Activated naive CD4-positive, alpha-beta T cell treated with anti-CD3 and anti-CD28 coated beads for 36 hours (primary cell): Measurements from ENCODE around the gene ATP2B3. TPM values are rescaled to one million over a fixed set of nuclear protein-coding genes. Genes with fewer than 3 reads are reported as not detected.

Source experiments
- CTCF ChIA-PET: fragments of 350-600 bp; sonication (Branson Sonifier 250); formaldehyde crosslinking; loops from one replicate; lab custom pipeline; 2021; ENCODE audit warnings: antibody characterized with exemption; lab: Charles Lee
- DNase-seq: peaks from one replicate; pipeline ENCODE4 v3.0.0-alpha.2; 2020
- H3K27ac Mint-ChIP-seq: one replicate; pipeline ENCODE4 v1.8.0; 2021; ENCODE audit warnings: mild to moderate bottlenecking, mixed read lengths
- H3K27me3 Mint-ChIP-seq: one replicate; pipeline ENCODE4 v1.8.0; 2021; ENCODE audit warnings: low read depth, mixed read lengths
- H3K36me3 Mint-ChIP-seq: one replicate; pipeline ENCODE4 v1.8.0; 2021; ENCODE audit warnings: low read depth, mixed read lengths
- H3K4me1 Mint-ChIP-seq: one replicate; pipeline ENCODE4 v1.8.0; 2021; ENCODE audit warnings: low read depth, mixed read lengths
- H3K4me3 Mint-ChIP-seq: one replicate; pipeline ENCODE4 v1.8.0; 2021; ENCODE audit warnings: mild to moderate bottlenecking, moderate library complexity, mixed read lengths
- H3K9me3 Mint-ChIP-seq: one replicate; pipeline ENCODE4 v1.8.0; 2021; ENCODE audit warnings: mixed read lengths
- intact Hi-C: fragments of 100-400 bp; cut with micrococcal nuclease; formaldehyde crosslinking; loops from one replicate; pipeline ENCODE4 v1.15.1; 2023
- total RNA-seq, 2 experiments: library from RNA; stranded (reverse); gene quantifications; one replicate each; pipeline ENCODE4 v1.2.3, GENCODE V29; 2021

Gene ATP2B3
- total RNA-seq, 2 experiments from 2014 or later = not detected

GRCh38 chrX:153500676-153501280 lies 16.7 kb upstream of the ATP2B3 start:
- no peak overlapping the region for H3K27ac Mint-ChIP-seq
- no peak for DNase-seq
- no peaks in the 10 kb centered on the region for H3K9me3 Mint-ChIP-seq
- no peaks in the 10 kb centered on the region for H3K36me3 Mint-ChIP-seq
- intact Hi-C loops = no loop called here
- H3K4me3 Mint-ChIP-seq = no peak overlapping the region
- H3K27me3 Mint-ChIP-seq = no peaks in the 10 kb centered on the region
- CTCF ChIA-PET = no interaction called here
- H3K4me1 Mint-ChIP-seq = no peaks in the 10 kb centered on the region

- intact Hi-C loops = no loop called here
- H3K27me3 Mint-ChIP-seq = no peaks in the 10 kb centered on the region
- no peaks in the 10 kb centered on the region for H3K36me3 Mint-ChIP-seq
- no peaks in the 10 kb centered on the region for H3K9me3 Mint-ChIP-seq
- H3K4me1 Mint-ChIP-seq = no peaks in the 10 kb centered on the region
- no peak for DNase-seq
- no peak overlapping the region for H3K27ac Mint-ChIP-seq
- CTCF ChIA-PET = no interaction called here
- H3K4me3 Mint-ChIP-seq = no peak overlapping the region
These were observed 15.9 kb upstream of the ATP2B3 start for GRCh38 chrX:153501530-153501929.

GRCh38 chrX:153502131-153502530 lies 15.3 kb upstream of the ATP2B3 start:
- DNase-seq = no peak
- Mint-ChIP-seq H3K4me1 (no peaks in the 10 kb centered on the region), H3K36me3 (no peaks in the 10 kb centered on the region), H3K9me3 (no peaks in the 10 kb centered on the region), H3K27me3 (no peaks in the 10 kb centered on the region), H3K4me3 (no peak overlapping the region), H3K27ac (no peak overlapping the region)
- intact Hi-C loops = no loop called here
- CTCF ChIA-PET = no interaction called here

- intact Hi-C loops = no loop called here
- Mint-ChIP-seq H3K36me3 (no peaks in the 10 kb centered on the region), H3K4me3 (no peak overlapping the region), H3K4me1 (peaks cover under 1% of the 10 kb centered on the region), H3K9me3 (no peaks in the 10 kb centered on the region), H3K27ac (no peak overlapping the region), H3K27me3 (no peaks in the 10 kb centered on the region)
- DNase-seq = no peak
- CTCF ChIA-PET = no interaction called here
These were observed 14.6 kb upstream of the ATP2B3 start for GRCh38 chrX:153502796-153503195.

- no peaks in the 10 kb centered on the region for H3K27me3 Mint-ChIP-seq
- intact Hi-C loops = no loop called here
- DNase-seq = no peak
- peaks cover 1% of the 10 kb centered on the region for H3K4me1 Mint-ChIP-seq
- H3K9me3 Mint-ChIP-seq = no peaks in the 10 kb centered on the region
- H3K36me3 Mint-ChIP-seq = no peaks in the 10 kb centered on the region
- no peak overlapping the region for H3K27ac Mint-ChIP-seq
- CTCF ChIA-PET = interaction anchor here (0.6 kb wide), 1 partner anchor 153 kb away, joined by 4 read pairs; no protein-coding TSS in a partner anchor
- no peak overlapping the region for H3K4me3 Mint-ChIP-seq
These were observed 12.9 kb upstream of the ATP2B3 start for GRCh38 chrX:153504445-153505016.

- Mint-ChIP-seq H3K4me1 (peaks cover 1% of the 10 kb centered on the region), H3K9me3 (no peaks in the 10 kb centered on the region), H3K36me3 (no peaks in the 10 kb centered on the region), H3K27me3 (no peaks in the 10 kb centered on the region), H3K27ac (no peak overlapping the region), H3K4me3 (no peak overlapping the region)
- intact Hi-C loops = no loop called here
- no peak for DNase-seq
- CTCF ChIA-PET = interaction anchor here (0.6 to 3.9 kb wide), 2 partner anchors 33 to 152 kb away, joined by 4 to 61 read pairs; partner anchors contain the start of gene HAUS7
These were observed 12.1 kb upstream of the ATP2B3 start for GRCh38 chrX:153505361-153505760.

GRCh38 chrX:153507484-153508178 lies 9.8 kb upstream of the ATP2B3 start:
- Mint-ChIP-seq H3K4me3 (no peak overlapping the region), H3K36me3 (no peaks in the 10 kb centered on the region), H3K4me1 (peaks cover 1% of the 10 kb centered on the region), H3K27ac (no peak overlapping the region), H3K27me3 (no peaks in the 10 kb centered on the region), H3K9me3 (no peaks in the 10 kb centered on the region)
- CTCF ChIA-PET = interaction anchor here (1.1 to 3.9 kb wide), 7 partner anchors 20 to 548 kb away, joined by 3 to 61 read pairs (median 4); partner anchors contain the start of gene HAUS7
- intact Hi-C loops = loop anchor here (1.0 to 2.0 kb wide), 5 partner anchors 36 to 566 kb away; no protein-coding TSS in a partner anchor
- peak; percentile 87 for DNase-seq

GRCh38 chrX:153509592-153509991 lies 7.8 kb upstream of the ATP2B3 start:
- no peak for DNase-seq
- H3K4me1 Mint-ChIP-seq = peaks cover 1% of the 10 kb centered on the region
- CTCF ChIA-PET = interaction anchor here (0.7 kb wide), 1 partner anchor 71 kb away, joined by 3 read pairs; no protein-coding TSS in a partner anchor
- intact Hi-C loops = no loop called here
- H3K36me3 Mint-ChIP-seq = no peaks in the 10 kb centered on the region
- H3K27me3 Mint-ChIP-seq = no peaks in the 10 kb centered on the region
- H3K9me3 Mint-ChIP-seq = no peaks in the 10 kb centered on the region
- H3K4me3 Mint-ChIP-seq = no peak overlapping the region
- no peak overlapping the region for H3K27ac Mint-ChIP-seq

- intact Hi-C loops = no loop called here
- DNase-seq = no peak
- Mint-ChIP-seq H3K4me1 (peaks cover 1% of the 10 kb centered on the region), H3K9me3 (no peaks in the 10 kb centered on the region), H3K4me3 (no peak overlapping the region), H3K27ac (no peak overlapping the region), H3K27me3 (no peaks in the 10 kb centered on the region), H3K36me3 (no peaks in the 10 kb centered on the region)
- CTCF ChIA-PET = interaction anchor here (1.0 to 1.4 kb wide), 2 partner anchors 55 to 478 kb away, joined by 3 read pairs; no protein-coding TSS in a partner anchor
These were observed 7.1 kb upstream of the ATP2B3 start for GRCh38 chrX:153510383-153510782.

GRCh38 chrX:153511784-153512500 lies 5.5 kb upstream of the ATP2B3 start:
- no peaks in the 10 kb centered on the region for H3K9me3 Mint-ChIP-seq
- H3K27me3 Mint-ChIP-seq = peaks cover 6% of the 10 kb centered on the region
- H3K36me3 Mint-ChIP-seq = no peaks in the 10 kb centered on the region
- intact Hi-C loops = no loop called here
- no peak overlapping the region for H3K27ac Mint-ChIP-seq
- peaks cover 4% of the 10 kb centered on the region for H3K4me1 Mint-ChIP-seq
- CTCF ChIA-PET = interaction anchor here (1.4 kb wide), 1 partner anchor 56 kb away, joined by 3 read pairs; no protein-coding TSS in a partner anchor
- DNase-seq = no peak
- H3K4me3 Mint-ChIP-seq = no peak overlapping the region

GRCh38 chrX:153512501-153512893 lies 4.9 kb upstream of the ATP2B3 start:
- H3K27ac Mint-ChIP-seq = no peak overlapping the region
- intact Hi-C loops = no loop called here
- H3K4me3 Mint-ChIP-seq = no peak overlapping the region
- CTCF ChIA-PET = no interaction called here
- H3K36me3 Mint-ChIP-seq = no peaks in the 10 kb centered on the region
- H3K4me1 Mint-ChIP-seq = peaks cover 4% of the 10 kb centered on the region
- no peaks in the 10 kb centered on the region for H3K9me3 Mint-ChIP-seq
- DNase-seq = no peak
- peaks cover 6% of the 10 kb centered on the region for H3K27me3 Mint-ChIP-seq

- H3K27me3 Mint-ChIP-seq = peaks cover 7% of the 10 kb centered on the region
- intact Hi-C loops = no loop called here
- H3K9me3 Mint-ChIP-seq = no peaks in the 10 kb centered on the region
- CTCF ChIA-PET = no interaction called here
- H3K4me3 Mint-ChIP-seq = no peak overlapping the region
- H3K36me3 Mint-ChIP-seq = no peaks in the 10 kb centered on the region
- DNase-seq = no peak
- peaks cover 3% of the 10 kb centered on the region for H3K4me1 Mint-ChIP-seq
- H3K27ac Mint-ChIP-seq = no peak overlapping the region
These were observed 4.2 kb upstream of the ATP2B3 start for GRCh38 chrX:153513265-153513664.
